GM13976 (cell line): ENCODE results near the gene OR5H6.

Source experiments
- DNase-seq: peaks from one replicate; pipeline ENCODE4 v3.0.0; 2012; ENCODE audit warnings: low spot score
- CTCF ChIP-seq: IDR thresholded peaks from 2 replicates; pipeline ENCODE4 v1.5.1; 2012; ENCODE audit warnings: borderline replicate concordance, mild to moderate bottlenecking; ENCODE audit not compliant: insufficient read depth; ENCODE audit errors: extremely low read depth, missing control alignments, control extremely low read depth
- in situ Hi-C: fragments of 300-500 bp; cut with MboI; formaldehyde crosslinking; loops from one replicate; pipeline ENCODE4 v1.12.0; 2022; ENCODE audit warnings: low sequenced_read_pairs, mixed read lengths, inconsistent platforms; ENCODE audit not compliant: unreplicated experiment

Gene OR5H6

DNA sequence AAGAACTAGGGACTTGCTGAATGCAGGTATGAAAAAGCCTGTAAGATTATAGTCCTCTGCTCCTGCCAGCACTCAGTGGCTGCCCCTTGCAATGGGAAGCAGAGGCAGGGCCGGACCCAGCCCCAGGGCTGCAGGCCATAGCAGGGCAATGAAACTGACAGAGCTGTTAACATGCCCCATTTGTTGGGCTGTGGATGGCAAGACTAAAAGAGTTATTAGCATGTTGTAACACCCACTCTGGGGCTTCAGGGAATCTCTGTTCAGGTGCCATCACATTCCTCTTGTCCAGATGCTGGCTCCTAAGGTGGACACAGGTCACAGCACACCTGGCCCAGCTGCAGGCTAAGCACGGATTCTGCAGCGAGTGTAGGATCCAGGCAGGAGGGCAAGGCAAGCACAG is 10.9 kb downstream of the OR5H6 start:
- in situ Hi-C loops, result no loop called here
- no peak for DNase-seq
- TF ChIP-seq CTCF, result no peak

DNA sequence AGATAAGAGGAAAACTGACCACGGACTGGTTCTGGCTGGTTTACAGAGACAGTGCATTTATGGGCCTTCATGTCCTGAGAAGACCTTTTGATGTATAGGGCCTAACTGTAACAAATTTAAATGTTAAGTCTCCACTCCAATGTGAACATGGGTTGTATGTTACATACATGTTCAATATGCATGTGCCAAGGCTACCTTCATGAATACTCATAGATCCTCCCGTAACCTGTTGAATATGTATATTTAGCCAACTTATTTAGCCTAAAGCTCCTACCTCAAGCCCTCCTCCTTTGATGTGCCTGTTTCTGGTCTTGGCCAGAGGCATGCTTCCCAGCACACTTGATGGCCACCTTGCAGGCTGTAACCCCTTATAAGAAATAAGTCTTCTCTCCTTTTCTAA is 18.2 kb downstream of the OR5H6 start, which contains the start of gene OR5H2:
Gene OR5H2, plus strand, starts transcription at position 301 of the 400 bp plus-strand sequence. CDS start 398 bp downstream, outside the sequence.
- TF ChIP-seq CTCF, result no peak
- DNase-seq, result no peak
- in situ Hi-C loops, result no loop called here

- no peak for TF ChIP-seq CTCF
- in situ Hi-C loops, result no loop called here
- DNase-seq, result no peak
These were observed 26.9 kb downstream of the OR5H6 start for GRCh38 chr3:98290916-98291315.

DNA sequence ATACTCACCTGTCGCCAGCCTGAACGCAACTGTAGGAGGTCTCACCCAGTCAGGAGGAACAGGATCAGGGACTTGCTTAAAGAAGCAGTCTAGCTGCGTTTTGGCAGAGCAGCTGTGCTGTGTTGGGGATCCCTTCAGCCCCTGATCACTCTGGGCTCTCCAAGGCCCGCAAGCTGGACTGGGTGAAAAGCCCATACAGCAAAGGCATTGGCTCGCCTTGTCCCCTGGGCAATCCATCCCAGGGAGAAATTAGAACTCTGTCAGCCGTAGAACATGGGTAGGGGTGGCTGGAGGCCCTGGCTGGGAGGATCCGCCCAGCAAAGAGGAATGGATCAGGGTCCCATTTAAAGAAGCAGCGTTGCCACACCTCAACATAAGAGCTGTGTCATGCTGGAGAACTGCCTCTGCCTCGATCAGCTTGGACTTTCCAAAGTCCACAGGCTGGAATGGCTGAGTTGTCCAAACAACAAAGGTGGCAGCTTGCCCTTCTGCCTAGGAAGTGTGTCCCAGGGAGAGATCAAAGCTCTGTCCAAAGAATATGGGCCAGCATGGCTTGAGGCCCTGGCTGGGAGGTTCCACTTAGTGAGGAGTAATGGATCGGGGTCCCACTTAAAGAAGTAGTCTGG is 27.4 kb downstream of the OR5H6 start:
- TF ChIP-seq CTCF, result no peak
- in situ Hi-C loops, result no loop called here
- no peak for DNase-seq
